ENCODE results near the gene PTMS. TPM values are rescaled to one million over a fixed set of nuclear protein-coding genes. Genes with fewer than 3 reads are reported as not detected.

Gene PTMS
- total RNA-seq, 1 donor from 2014 or later = 49.1 TPM

DNA sequence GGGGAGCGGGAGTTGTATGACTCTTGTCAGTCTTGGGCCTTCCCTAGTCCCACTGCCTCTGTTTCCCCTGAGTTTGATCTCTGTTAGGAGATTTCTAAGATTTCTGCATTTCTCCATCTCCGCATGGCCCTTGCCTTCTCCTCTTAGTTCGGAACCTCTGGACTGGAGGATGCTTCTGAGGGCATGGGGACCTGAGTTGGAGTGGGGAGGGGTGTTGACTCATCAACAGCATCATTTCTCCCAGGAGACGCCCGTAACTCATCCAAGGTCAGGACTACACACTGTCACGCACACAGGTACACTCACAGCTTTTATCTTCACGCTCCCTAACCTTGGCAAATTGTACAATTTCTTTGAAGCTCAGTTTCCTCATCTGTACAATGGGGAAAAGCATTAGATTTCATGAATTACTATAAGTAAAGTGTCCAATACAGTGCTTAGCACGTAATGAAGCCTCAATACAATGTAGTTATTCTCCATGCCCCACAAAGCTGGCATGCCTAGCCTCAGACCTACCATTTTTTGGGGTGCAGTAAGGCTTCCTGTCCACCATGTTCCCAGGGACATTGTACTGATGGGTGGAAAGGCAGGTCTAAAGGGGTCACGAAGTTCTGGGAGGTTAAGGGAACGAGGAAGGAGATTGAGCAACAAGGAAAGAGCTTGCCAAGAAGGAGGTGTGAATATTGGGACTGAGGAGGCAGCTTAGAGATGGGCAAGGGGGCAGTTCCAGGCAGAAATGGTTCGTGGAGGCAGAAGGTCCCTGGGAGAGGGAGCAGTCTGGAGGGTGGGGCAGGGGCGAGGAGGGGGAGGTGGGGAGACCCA is 5.6 kb downstream of the PTMS start:
- no peak for DNase-seq

DNA sequence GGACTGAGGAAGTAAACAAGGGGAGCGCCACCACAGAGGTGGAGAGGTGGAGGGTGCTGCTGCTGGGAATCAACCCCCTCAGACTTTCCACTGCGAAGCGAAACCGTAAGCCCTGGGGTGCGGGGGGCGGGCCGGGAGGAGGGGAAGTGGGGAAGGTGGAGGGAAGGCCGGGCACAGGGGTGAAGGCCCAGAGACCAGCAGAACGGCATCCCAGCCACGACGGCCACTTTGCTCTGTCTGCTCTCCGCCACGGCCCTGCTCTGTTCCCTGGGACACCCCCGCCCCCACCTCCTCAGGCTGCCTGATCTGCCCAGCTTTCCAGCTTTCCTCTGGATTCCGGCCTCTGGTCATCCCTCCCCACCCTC is 6.2 kb downstream of the PTMS start, which contains the start of gene LAG3:
Gene LAG3, plus strand, starts transcription at position 190 of the 365 bp plus-strand sequence. CDS start 333 bp downstream, outside the sequence.
- no peak for DNase-seq

DNA sequence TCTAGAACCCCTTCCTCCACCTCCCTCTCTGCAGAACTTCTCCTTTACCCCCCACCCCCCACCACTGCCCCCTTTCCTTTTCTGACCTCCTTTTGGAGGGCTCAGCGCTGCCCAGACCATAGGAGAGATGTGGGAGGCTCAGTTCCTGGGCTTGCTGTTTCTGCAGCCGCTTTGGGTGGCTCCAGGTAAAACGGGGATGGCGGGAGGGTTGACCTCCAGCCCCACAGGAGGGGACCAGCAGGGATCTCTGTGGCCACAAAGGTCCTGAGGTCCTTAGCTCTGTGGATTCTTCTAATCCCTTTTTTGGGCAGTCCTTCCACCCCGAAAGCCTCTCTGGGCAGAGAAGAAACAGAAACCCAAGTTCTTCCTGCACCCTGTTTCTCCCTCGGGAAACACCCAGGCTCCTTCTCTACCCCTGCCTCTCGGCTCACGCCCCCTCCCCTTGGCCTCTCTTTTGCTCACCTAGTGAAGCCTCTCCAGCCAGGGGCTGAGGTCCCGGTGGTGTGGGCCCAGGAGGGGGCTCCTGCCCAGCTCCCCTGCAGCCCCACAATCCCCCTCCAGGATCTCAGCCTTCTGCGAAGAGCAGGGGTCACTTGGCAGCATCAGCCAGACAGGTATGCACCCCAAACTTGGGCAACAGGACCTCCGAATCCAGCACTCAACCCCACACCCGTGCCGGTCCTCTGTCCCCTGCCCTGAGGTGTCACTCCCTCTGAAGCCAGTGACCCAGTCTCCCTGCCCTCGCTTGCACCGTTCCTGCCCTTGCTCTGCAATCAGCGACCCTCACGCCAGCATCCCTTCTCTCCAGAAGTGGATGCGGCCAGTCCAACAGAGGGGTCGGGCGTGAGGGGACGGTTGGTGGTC is 6.8 kb downstream of the PTMS start:
- no peak for DNase-seq

DNA sequence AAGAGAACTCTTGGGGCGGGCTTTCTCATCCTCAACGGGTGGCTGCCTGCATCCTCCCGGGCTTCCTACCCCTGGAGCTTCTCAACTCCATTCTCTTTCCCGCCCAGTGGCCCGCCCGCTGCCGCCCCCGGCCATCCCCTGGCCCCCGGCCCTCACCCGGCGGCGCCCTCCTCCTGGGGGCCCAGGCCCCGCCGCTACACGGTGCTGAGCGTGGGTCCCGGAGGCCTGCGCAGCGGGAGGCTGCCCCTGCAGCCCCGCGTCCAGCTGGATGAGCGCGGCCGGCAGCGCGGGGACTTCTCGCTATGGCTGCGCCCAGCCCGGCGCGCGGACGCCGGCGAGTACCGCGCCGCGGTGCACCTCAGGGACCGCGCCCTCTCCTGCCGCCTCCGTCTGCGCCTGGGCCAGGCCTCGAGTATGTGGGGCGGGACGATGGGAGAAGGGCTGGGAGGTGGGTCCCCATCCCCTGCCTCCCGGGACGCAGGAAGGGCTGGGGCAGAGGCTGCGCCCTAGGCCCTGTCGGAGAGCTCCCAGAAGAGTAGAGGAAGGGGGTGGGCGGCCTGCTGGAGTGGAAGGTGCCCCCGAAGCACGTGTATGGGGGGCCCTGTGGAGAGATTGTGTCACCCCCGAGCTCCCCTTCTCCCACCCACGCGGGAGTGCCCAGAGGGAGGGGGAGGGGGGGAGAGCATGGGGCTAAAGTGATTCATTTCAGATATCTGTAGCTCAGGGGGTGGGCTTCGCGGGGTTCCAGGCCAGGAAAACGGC is 7.6 kb downstream of the PTMS start:
- no peak for DNase-seq

DNA sequence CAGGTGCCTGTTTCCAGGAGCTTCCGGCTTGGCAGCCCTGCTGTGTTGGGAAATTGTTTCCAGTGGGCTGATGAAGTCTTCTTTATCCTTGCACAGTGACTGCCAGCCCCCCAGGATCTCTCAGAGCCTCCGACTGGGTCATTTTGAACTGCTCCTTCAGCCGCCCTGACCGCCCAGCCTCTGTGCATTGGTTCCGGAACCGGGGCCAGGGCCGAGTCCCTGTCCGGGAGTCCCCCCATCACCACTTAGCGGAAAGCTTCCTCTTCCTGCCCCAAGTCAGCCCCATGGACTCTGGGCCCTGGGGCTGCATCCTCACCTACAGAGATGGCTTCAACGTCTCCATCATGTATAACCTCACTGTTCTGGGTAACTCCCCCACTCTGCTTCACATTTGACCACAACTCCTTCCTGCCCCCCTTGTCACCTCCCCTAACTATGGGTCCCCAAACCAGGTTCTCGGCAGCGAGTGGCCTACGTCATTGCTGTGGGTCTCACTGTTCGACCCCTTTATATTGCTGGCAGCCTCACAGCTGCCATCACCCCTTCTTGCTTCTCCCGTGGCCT is 8.4 kb downstream of the PTMS start:
- no peak for DNase-seq

DNA sequence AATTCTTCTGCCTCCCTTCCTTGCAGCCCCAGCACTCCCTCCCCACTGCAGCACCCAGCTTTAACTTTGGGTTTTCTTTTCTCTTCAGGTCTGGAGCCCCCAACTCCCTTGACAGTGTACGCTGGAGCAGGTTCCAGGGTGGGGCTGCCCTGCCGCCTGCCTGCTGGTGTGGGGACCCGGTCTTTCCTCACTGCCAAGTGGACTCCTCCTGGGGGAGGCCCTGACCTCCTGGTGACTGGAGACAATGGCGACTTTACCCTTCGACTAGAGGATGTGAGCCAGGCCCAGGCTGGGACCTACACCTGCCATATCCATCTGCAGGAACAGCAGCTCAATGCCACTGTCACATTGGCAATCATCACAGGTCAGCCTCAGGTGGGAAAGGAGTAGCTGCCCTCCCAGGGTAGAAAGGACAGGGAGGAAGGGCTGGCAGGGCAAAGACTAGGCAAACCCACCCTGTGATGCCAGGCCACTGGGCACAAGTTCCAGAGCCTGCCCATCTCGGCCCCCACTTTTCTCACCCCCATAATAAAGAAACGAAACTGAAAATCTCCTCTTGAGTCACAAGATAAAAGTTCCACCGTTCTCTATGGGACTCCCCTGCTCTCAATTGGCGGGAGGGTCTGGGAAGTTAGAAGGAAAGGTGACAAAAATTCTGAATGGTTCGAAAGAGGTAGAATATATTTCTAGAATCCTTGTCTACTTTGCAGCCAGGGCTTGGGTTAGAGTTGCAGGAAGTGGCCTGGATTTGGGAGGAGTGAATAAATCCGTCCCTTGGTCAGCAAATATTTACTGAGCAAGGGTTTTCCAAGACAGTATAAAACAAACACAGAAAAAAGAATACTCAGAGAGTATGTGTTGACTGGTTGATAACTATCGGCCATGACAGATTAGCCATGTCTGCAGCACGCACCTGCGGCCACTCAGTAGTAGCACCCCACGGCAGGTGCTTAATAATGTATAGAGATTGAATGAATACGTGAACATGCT is 9.3 kb downstream of the PTMS start:
- no peak for DNase-seq

DNA sequence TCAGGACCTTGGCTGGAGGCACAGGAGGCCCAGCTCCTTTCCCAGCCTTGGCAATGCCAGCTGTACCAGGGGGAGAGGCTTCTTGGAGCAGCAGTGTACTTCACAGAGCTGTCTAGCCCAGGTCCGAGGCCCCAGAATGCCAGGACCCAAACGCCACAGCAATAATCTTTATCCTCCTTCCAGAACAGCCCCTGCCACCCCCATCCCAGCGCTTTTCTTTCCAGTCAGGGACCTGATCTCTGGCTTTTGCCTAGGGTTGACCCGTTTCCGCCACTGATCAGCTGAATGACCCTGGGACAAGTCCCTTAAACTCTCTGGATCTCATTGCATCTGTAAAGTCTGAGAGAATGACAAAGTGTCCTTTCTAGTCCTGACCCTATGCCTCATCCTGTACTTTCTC is 11.2 kb downstream of the PTMS start:
- DNase-seq = no peak

DNA sequence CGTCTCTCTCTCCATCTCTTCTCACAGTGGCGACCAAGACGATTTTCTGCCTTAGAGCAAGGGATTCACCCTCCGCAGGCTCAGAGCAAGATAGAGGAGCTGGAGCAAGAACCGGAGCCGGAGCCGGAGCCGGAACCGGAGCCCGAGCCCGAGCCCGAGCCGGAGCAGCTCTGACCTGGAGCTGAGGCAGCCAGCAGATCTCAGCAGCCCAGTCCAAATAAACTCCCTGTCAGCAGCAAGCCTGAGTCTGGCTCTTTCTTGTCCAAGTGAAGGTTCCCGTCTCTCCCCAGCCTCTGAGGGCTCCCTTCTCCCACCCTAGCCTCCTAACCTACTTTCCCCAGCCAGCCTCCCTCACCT is 12.0 kb downstream of the PTMS start:
- DNase-seq = no peak

DNA sequence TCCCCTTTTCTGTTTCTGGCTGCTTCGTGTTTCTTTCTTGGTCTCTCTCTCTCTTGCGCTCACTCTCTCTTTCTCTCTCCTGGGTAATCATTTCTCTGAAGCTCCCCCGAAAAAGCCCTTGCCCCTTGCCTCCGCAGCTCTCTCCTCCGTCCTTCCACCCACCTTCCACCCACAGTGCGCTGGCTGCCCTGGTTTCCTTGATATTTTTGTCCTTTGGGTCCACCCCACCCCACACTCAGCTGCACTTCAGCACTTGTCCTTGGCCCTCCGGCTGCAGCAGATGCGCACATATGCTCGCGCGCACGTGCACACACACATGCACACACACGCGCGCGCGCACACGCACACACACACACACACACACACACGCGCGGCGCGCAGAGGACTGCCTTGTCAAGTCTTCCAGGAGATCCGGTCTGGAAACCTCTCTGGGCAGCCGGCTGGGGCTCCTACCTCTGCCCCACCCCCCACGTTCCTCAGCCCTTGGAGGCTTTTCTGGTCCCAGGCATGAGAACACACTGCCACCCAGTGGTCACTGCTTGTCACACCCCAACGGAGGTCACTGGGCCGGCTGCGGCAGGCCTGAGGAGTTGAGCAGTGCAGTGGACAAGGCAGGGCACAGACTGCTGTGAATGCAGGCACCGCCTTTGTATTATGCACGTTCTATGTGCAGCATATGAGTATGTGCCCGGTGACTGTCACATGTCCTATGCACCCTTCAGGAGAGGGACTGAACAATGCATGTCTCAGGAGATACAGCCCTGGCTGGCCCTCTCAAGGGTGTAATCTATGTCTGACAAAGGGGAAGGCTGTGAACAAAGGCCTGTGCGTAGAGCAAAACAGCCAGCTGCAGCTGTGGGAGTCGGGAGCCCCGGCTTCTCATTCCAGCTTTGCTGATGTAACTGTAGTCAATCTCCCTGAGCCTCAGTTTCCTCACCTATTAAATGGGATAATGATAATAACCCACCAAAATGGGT is 12.7 kb downstream of the PTMS start:
- DNase-seq = peak; percentile 89

DNA sequence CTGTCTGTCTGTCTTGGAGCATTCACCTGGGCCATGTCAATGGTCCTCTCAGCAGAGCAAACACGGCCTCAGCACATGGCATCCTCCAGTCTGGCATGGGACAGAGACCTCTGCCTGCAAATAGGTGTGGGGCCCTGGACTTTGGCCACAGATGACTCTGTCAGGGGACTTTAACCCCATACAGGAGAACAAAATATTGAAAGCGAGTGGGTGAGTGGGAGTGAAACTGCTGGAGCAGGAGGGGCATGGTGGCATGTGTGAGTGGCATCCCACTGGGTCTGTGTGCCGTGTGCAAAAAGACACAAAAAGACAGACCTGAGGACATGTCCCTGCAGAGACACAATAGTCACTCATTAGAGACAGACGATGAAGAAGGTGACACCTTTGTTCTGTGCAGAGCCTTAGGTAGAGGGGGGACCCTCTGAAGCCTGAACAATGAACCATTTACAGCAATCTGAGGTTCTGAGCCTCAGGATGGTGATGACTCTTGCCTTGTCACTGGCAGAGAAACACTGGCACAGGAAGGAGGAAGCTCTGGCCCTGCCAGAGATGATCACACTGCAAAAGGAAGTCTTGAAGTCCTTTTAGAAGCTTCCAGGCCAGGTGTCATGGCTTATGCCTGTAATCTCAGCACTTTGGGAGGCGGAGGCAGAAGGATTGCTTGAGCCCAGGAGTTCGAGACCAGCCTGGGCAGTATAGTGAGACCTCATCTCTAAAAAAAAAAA is 13.7 kb downstream of the PTMS start:
- DNase-seq = no peak

DNA sequence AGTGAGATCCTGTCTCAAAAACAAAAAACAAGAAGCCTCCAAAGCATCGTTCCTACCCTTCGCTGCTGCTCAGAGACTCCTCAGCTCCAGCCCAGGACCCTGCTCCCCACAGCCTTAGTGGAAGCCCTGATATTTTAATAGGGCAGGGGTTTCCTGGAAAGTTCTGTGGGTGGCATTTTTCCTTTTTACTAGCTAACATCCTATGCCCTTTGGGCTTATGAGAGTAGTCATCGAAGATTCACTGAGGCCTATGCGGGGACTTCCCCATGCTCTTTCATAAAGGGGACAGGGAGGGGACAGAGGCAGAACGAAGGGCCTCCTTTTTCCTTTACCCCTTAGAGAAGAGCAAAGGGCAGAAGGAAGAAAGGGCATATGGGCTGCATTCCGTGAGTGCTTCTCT is 14.4 kb downstream of the PTMS start:
- no peak for DNase-seq

DNA sequence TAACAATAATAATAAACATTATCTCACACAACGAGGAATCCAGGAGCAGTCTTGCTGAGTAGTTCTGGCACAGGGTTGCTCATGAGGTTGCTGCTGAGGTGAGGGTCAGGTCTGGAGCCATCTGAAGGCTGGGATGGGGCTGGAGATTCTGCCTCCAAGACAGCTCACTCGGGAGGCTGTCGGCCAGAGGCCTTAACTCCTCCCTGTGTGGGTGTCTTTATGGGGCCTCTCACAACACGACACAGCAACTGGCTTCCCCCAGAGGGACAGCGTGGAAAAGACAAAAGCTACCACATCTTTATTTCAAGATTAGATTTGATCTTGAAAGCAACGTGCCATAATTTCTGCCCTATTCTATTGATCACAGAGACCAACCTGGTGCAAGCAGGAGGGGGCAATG is 16.0 kb downstream of the PTMS start:
- no peak for DNase-seq

DNA sequence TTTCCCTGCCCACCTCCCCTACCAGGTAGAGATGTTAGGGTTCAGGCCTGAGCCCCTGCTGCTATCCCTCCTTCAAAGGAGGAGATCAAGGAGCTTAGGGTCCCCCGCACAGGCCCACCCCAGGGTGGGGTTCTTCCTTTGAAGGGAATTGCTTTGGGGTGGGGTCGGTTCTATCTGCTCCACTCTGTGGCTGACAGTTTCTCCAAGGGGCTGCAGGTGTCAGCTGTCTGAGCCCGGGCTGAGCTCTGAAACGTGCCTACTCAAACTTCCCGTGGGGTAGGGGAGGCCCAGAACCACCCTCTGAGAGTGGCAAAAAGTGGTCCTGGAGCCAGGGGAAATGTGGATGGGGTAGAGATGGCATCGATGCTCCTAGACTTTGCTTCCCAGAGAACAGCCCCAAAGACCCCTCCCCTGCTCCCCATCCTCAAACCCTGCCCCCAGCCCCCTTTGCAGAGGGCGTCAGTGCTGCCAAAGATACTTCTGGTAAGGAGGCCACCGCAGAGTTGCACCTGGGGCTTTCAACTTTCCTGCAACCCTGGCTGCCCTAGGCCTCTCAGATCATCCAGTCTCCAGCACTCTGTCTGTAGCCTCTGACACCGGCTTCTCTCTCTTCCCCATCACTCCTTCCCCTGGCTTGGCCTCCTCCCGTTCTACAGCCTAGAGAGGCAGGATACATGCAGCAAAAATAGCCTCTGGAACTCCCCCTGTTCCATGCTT is 16.8 kb downstream of the PTMS start:
- DNase-seq = no peak

DNA sequence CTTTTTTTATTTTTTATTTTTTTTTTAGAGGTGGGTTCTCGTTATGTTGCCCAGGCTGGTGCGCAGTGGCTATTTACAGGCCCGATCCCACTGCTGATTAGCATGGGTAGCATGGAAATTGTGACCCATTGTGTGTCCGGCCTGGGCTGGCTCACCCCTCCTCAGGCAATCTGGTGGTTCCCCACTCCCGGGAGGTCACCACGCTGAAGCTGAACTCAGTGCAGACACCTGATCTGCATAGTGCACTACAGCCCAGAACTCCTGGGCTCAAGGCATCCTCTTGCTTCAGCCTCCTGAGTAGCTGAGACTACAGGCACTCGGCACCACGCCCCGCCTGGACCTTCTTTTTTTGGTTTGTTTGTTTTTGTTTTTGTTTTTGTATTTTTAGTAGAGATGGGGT is 17.7 kb downstream of the PTMS start:
- no peak for DNase-seq

DNA sequence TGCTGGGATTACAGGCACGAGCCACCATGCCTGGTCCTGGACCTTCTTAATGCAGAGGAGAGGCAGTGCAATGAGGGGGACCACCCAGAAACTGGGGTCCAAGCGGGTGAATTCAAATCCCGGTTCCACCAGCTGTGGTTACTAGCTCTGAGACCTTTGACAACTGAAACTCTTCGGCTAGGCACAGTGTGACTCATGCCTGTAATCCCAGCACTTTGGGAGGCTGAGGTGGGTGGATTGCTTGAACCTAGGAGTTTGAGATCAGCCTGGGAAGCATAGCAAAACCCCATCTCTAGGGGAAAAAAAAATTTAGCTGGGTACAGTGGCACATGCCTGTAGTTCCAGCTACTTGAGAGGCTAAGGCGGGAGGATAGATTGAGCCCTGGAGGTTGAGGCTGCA is 18.1 kb downstream of the PTMS start:
- no peak for DNase-seq

DNA sequence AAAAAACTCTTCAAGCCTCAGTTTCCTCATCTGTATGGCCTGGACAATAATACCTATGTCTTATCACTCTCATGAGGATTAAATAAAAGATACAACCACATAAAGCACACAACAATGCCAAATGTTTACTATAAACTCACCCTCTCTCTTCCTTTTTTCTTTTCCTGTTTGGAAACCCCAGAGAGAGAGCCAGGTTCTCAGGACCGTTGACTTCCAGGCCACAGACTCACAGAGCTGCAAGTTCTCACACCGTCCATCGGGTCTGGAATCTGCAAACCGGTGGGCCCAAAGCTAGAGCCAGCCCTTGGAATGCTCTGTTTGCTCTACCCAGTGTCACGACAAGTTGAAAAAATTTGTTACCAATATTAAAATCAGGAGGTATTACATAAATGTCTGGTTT is 18.6 kb downstream of the PTMS start:
- no peak for DNase-seq

DNA sequence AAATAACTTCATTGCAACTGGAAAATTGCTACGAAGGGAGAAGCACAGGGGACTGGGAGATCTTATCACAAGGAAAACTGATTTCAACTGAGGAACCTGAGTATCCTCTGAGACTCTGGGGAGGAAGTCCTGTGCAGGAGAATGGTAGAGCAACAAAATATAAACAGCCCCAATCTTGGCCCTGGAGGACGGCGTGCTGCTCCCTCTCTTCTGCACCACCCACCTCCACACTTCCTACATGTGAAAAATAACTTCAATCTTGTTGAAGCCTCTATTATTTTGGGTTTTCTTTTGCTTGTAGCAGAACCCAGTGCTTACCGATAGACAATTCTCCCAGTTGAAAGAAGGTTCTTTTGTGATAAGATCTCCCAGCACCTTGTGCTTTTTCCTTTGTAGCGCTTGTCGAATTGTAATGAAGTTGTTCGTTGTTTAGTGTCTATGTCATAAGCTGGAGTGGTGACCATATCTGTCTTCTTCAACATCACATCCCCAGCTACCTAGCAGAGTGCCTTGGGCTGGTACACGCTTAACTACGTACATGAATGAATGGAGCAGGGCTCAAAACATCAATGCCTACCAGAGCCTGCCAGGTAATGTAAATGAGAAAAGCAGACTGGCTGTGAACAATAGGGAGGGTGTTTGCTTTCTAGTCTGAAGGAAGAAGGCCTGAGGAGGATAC is 20.4 kb downstream of the PTMS start:
- DNase-seq = no peak

DNA sequence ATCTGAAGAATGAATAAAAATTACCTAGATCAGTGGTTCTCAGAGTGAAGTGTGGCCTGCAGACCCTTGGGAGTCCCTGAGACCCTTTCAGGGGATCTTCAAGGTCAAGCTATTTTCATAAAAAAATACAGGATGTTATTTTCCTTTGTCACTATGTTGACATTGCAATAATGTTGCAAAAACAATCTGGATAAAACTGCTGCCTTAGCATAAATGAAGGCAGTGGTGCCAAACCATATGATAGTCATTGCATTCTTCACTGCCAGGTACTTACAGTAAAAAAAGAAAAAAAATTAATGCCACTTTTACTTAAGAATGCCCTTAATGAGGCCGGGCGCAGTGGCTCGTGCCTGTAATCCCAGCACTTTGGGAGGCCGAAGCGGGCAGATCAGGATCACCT is 21.1 kb downstream of the PTMS start:
- no peak for DNase-seq

All from skin of body (tissue), 2 donors.